ENCODE measurements around the gene NCAM2. TPM values are rescaled to one million over a fixed set of nuclear protein-coding genes. Genes with fewer than 3 reads are reported as not detected.

The NCAM2 gene
- total and polyA plus RNA-seq, 2 of the 8 experiments (the other 6 are each of a cell fraction or from before 2014, with no cell fraction given): 0.14 to 1.1 TPM

DNA sequence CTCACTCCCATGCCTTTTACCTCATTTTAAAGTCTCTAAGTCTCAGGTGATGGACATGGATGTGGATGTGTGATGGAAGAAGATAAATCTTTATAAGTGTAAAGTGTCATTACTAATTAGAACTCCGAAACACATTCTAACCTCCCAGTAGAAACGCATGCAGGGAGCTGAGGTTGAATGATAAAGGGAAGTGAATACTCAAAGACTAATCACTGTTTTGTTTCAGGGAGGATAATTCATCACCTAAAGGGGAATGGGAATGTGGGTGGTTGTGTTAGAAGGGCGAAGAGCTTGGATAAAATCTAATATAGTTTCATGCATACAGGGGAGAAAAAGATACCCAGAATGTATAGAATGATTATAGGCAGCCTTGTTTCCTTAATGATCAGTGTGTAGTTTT, 12.5 kb downstream of the NCAM2 start:
- no peak for DNase-seq (ENCODE audit: low read depth in 1 of 2, low spot score in 2 of 2)
- no peak overlapping the region for H4K5ac ChIP-seq (ENCODE audit: insufficient read length, low read depth, low read length)
- H4K8ac ChIP-seq (ENCODE audit: extremely low read depth, insufficient read depth, low read length): no peak overlapping the region
- H2AFZ ChIP-seq (ENCODE audit: low read length): 0 out of 2 replicates have a peak overlapping the region, but pooled peaks have one; percentile 9
- H3K4me3 ChIP-seq (ENCODE audit: extremely low read depth in 1 of 4, insufficient read depth in 2 of 4, low read depth in 3 of 4, low read length in 4 of 4): peak overlapping the region in 1 of 4 experiments; percentile 5; a peak in 1 of 8 replicates
- no peak overlapping the region for H2AK5ac ChIP-seq (ENCODE audit: low read depth, low read length)
- 33 to 100% methylated on average over 1 to 3 of the region's 3 CpGs for WGBS, 2 experiments (ENCODE audit: extremely low coverage in 1 of 2, insufficient coverage in 1 of 2, insufficient read length in 1 of 2, insufficient replicate concordance in 2 of 2, low coverage in 1 of 2, low lambda C conversion rate in 2 of 2, missing lambda C conversion rate in 1 of 2)
- H3K9ac ChIP-seq (replicated peaks in 1 of 4; ENCODE audit: extremely low read depth in 1 of 4, low read depth in 3 of 4, low read length in 3 of 4): no peak overlapping the region
- no peaks in the 10 kb centered on the region for H3K79me1 ChIP-seq (ENCODE audit: low read depth, low read length)
- no peaks in the 10 kb centered on the region for H3K9me3 ChIP-seq (ENCODE audit: insufficient read depth in 2 of 2, low read depth in 1 of 2, low read length in 1 of 2)
- H3K14ac ChIP-seq (ENCODE audit: insufficient read length): no peak overlapping the region
- H2BK120ac ChIP-seq (replicated peaks; ENCODE audit: low read depth, low read length): no peak overlapping the region
- H3K18ac ChIP-seq (ENCODE audit: extremely low read depth, low read length): no peak overlapping the region
- H2BK12ac ChIP-seq (ENCODE audit: low read depth, low read length): no peak overlapping the region
- no peaks in the 10 kb centered on the region for H3K79me2 ChIP-seq (ENCODE audit: control insufficient read depth in 1 of 2, insufficient read depth in 2 of 2, low read length in 2 of 2)
- H2BK15ac ChIP-seq (ENCODE audit: low read length): no peak overlapping the region
- H3K36me3 ChIP-seq (ENCODE audit: control insufficient read depth in 2 of 4, insufficient read depth in 4 of 4, low read length in 3 of 4): no peaks in the 10 kb centered on the region
- ChIA-PET CTCF (ENCODE audit: partially characterized antibody) (interaction anchor here (0.7 to 1.0 kb wide), 2 partner anchors 11 to 90 kb away, joined by 3 to 6 read pairs; no protein-coding TSS in a partner anchor), POLR2A (ENCODE audit: partially characterized antibody) (no interaction called here)
- no peak overlapping the region for H3K27ac ChIP-seq (ENCODE audit: low read depth, low read length)
- H3K4ac ChIP-seq (replicated peaks; ENCODE audit: insufficient read length, low read depth, low read length): no peak overlapping the region
- H3K23ac ChIP-seq (ENCODE audit: insufficient read length): no peak overlapping the region
- H3K4me1 ChIP-seq (replicated peaks in 1 of 4; ENCODE audit: control insufficient read depth in 3 of 4, insufficient read depth in 4 of 4, low read length in 3 of 4): peaks cover 0 to 5% (median 0%) of the 10 kb centered on the region in 4 experiments; a peak in 2 of 7 replicates
- H3K4me2 ChIP-seq (ENCODE audit: insufficient read depth in 1 of 2, low read depth in 2 of 2, low read length in 2 of 2): peak overlapping the region; percentile 11 to 29; a peak in 2 of 4 replicates
- H2BK5ac ChIP-seq (ENCODE audit: low read depth, low read length): no peak overlapping the region
- no peaks in the 10 kb centered on the region; the same call in 1 of the 2 replicates for H3K23me2 ChIP-seq (ENCODE audit: low read depth, low read length)
- no peaks in the 10 kb centered on the region for H3K27me3 ChIP-seq (replicated peaks in 1 of 4; ENCODE audit: control insufficient read depth in 3 of 4, extremely low read depth in 1 of 4, insufficient read depth in 3 of 4, low read length in 3 of 4)
- H4K91ac ChIP-seq (replicated peaks; ENCODE audit: insufficient read length, low read length): no peak overlapping the region
- FAIRE-seq: no peak
- H4K20me1 ChIP-seq (replicated peaks in 1 of 2; ENCODE audit: control insufficient read depth in 1 of 2, insufficient read depth in 2 of 2, low read length in 2 of 2): no peaks in the 10 kb centered on the region
- H2BK20ac ChIP-seq (ENCODE audit: low read length): no peak overlapping the region
- H3K56ac ChIP-seq (replicated peaks; ENCODE audit: insufficient read length, low read depth, low read length): no peak overlapping the region
- TF ChIP-seq HDAC6 (IDR thresholded peaks at IDR 0.05; ENCODE audit: low read depth, low read length): no peak
- TF ChIP-seq CTCF (IDR thresholded peaks at IDR 0.05; ENCODE audit: control extremely low read depth in 1 of 3, insufficient read depth in 1 of 3, low read depth in 1 of 3, low read length in 3 of 3): no peak
- TF ChIP-seq RXRA (IDR thresholded peaks at IDR 0.05; ENCODE audit: insufficient read depth, low read depth, low read length): no peak
- TF ChIP-seq TCF12 (IDR thresholded peaks at IDR 0.05; ENCODE audit: low read depth, low read length): no peak
- TF ChIP-seq, protein P1, sequence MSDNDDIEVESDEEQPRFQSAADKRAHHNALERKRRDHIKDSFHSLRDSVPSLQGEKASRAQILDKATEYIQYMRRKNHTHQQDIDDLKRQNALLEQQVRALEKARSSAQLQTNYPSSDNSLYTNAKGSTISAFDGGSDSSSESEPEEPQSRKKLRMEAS (IDR thresholded peaks at IDR 0.05): no peak
- TF ChIP-seq CREB1 (IDR thresholded peaks at IDR 0.05): no peak
- TF ChIP-seq RBBP5 (IDR thresholded peaks at IDR 0.05; ENCODE audit: borderline replicate concordance, low read depth, low read length): no peak
- TF ChIP-seq CEBPB (IDR thresholded peaks at IDR 0.05; ENCODE audit: low read depth, low read length): no peak
- TF ChIP-seq EP300 (IDR thresholded peaks at IDR 0.05; ENCODE audit: borderline replicate concordance in 1 of 2, low read depth in 2 of 2, low read length in 2 of 2): no peak
- TF ChIP-seq CBX8 (IDR thresholded peaks at IDR 0.05; ENCODE audit: borderline replicate concordance, low read depth, low read length): no peak
- no peak for TF ChIP-seq TAF1 (IDR thresholded peaks at IDR 0.05; ENCODE audit: low read depth, low read length)
